DOHH2 (cell line): ENCODE measurements around the gene GSTT2B.

ENCODE experiments used
- EZH2phosphoT487 ChIP-seq: fragments of 200-600 bp; sonication (generic); IDR thresholded peaks from 2 replicates; pipeline ENCODE4 v1.6.1; 2017; ENCODE audit warnings: borderline replicate concordance, mild to moderate bottlenecking, antibody characterized with exemption, low read length, moderate library complexity, mixed read lengths
- TF ChIP-seq, protein P1 (sequence below): fragments of 200-600 bp; sonication (generic); IDR thresholded peaks from one replicate; pipeline ENCODE4 v1.5.1; 2014; ENCODE audit warnings: antibody characterized with exemption, mild to moderate bottlenecking, low read depth, low read length; ENCODE audit not compliant: poor library complexity, severe bottlenecking

DNA sequence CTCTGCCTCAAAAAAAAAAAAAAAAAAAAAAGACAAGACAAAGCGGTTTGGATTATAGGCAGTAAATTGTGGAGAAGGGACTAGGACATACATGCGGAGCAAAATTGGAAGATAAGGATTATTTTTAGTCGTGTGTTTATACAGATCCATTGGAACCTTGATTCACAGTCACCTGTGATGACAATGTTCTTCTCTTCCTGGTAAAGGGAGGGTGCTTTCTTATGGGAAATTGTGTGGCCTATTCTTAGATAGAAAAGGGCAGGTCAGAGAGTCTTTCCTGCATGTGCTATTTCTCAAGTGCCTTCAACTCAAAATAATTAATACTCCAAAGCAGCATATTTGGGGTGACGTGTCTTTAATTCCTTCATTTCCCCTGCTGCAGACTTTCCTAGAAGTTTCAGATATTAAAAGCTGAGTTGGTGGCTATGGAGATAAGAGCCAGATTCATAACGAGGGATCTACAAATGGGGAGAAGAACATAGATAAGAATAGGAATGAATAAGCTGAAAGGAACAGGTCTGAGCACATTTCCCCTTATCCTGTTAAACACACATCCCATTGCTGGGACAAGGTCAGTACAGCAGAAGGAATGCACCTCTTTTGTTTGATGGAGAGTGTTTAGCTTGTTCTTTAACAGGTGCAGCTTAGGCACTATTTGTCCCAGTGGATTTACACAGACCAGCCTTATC, 22.5 kb downstream of the GSTT2B start:
- TF ChIP-seq, protein P1, sequence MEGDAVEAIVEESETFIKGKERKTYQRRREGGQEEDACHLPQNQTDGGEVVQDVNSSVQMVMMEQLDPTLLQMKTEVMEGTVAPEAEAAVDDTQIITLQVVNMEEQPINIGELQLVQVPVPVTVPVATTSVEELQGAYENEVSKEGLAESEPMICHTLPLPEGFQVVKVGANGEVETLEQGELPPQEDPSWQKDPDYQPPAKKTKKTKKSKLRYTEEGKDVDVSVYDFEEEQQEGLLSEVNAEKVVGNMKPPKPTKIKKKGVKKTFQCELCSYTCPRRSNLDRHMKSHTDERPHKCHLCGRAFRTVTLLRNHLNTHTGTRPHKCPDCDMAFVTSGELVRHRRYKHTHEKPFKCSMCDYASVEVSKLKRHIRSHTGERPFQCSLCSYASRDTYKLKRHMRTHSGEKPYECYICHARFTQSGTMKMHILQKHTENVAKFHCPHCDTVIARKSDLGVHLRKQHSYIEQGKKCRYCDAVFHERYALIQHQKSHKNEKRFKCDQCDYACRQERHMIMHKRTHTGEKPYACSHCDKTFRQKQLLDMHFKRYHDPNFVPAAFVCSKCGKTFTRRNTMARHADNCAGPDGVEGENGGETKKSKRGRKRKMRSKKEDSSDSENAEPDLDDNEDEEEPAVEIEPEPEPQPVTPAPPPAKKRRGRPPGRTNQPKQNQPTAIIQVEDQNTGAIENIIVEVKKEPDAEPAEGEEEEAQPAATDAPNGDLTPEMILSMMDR = no peak
- TF ChIP-seq EZH2phosphoT487 = no peak
